IMR-90 (cell line): ENCODE measurements around the gene KCNIP1. TPM values are rescaled to one million over a fixed set of nuclear protein-coding genes. Genes with fewer than 3 reads are reported as not detected.

ENCODE experiments used
- ATAC-seq: fragments of 200-7000 bp; cut with Tn5 transposase; 2 replicates; pipeline ENCODE4 v1.9.1; 2020; ENCODE audit warnings: low read depth, mild to moderate bottlenecking, moderate library complexity
- BruUV-seq: library from RNA; stranded (reverse); fragments of 400-500 nt; replicated peaks from 2 replicates; lab custom pipeline; 2021; lab: Mats Ljungman, UMichigan
- CTCF ChIA-PET: fragments of 300-600 bp; formaldehyde crosslinking; extraction: SDS; loops from one replicate; lab custom pipeline; 2021; ENCODE audit warnings: antibody characterized with exemption; lab: Yijun Ruan, JAX
- POLR2A ChIA-PET: fragments of 300-600 bp; sonication (Branson Sonifier 250); formaldehyde crosslinking; loops from one replicate; lab custom pipeline; 2022; ENCODE audit warnings: antibody characterized with exemption; ENCODE audit not compliant: unreplicated experiment; lab: Charles Lee
- DNase-seq: peaks from one replicate; pipeline ENCODE4 v3.0.0; 2013
- H2AFZ ChIP-seq: replicated peaks from 2 replicates; pipeline ENCODE3; 2013; ENCODE audit warnings: low read length, mild to moderate bottlenecking; ENCODE audit not compliant: poor library complexity
- H2AK5ac ChIP-seq: 2 replicates; pipeline ENCODE4 v1.6.1; 2013; ENCODE audit warnings: low read depth, low read length, inconsistent platforms
- H2AK9ac ChIP-seq: replicated peaks from 2 replicates; pipeline ENCODE3; 2013; ENCODE audit warnings: mild to moderate bottlenecking, low read depth, low read length, moderate library complexity; ENCODE audit not compliant: poor library complexity
- H2BK120ac ChIP-seq: 2 replicates; pipeline ENCODE4 v1.6.1; 2013; ENCODE audit warnings: low read depth, low read length, inconsistent platforms
- H2BK15ac ChIP-seq: 3 replicates; pipeline ENCODE4 v1.6.1; 2013; ENCODE audit warnings: low read depth, low read length, inconsistent platforms
- H2BK20ac ChIP-seq: 2 replicates; pipeline ENCODE4 v1.6.1; 2013; ENCODE audit warnings: low read depth, mild to moderate bottlenecking, inconsistent platforms, low read length, moderate library complexity
- H2BK5ac ChIP-seq: 2 replicates; pipeline ENCODE4 v1.6.1; 2013; ENCODE audit warnings: mild to moderate bottlenecking, low read depth, low read length, inconsistent platforms; ENCODE audit not compliant: poor library complexity, severe bottlenecking
- H3K14ac ChIP-seq: replicated peaks from 2 replicates; pipeline ENCODE4 v1.6.1; 2013; ENCODE audit warnings: low read depth, low read length, inconsistent platforms
- H3K18ac ChIP-seq: 2 replicates; pipeline ENCODE4 v1.6.1; 2013; ENCODE audit warnings: low read depth, low read length, control low read depth
- H3K23ac ChIP-seq: 2 replicates; pipeline ENCODE4 v1.6.1; 2013; ENCODE audit warnings: low read depth, low read length, inconsistent platforms
- H3K27ac ChIP-seq: 2 replicates; pipeline ENCODE4 v1.5.1; 2013; ENCODE audit warnings: mild to moderate bottlenecking, control low read depth, low read length; ENCODE audit not compliant: insufficient read depth
- H3K27me3 ChIP-seq: 2 replicates; pipeline ENCODE4 v1.6.1; 2013; ENCODE audit warnings: low read length; ENCODE audit not compliant: control insufficient read depth, insufficient read depth
- H3K36me3 ChIP-seq: 2 replicates; pipeline ENCODE4 v1.6.1; 2013; ENCODE audit warnings: low read length, mixed read lengths; ENCODE audit not compliant: control insufficient read depth, insufficient read depth
- H3K4ac ChIP-seq: 2 replicates; pipeline ENCODE4 v1.6.1; 2013; ENCODE audit warnings: low read depth, low read length, inconsistent platforms
- H3K4me1 ChIP-seq: 2 replicates; pipeline ENCODE4 v1.6.1; 2013; ENCODE audit warnings: low read length, mixed read lengths; ENCODE audit not compliant: control insufficient read depth, insufficient read depth
- H3K4me2 ChIP-seq: 2 replicates; pipeline ENCODE4 v1.6.1; 2013; ENCODE audit warnings: low read depth, mild to moderate bottlenecking, control low read depth, low read length, moderate library complexity
- H3K4me3 ChIP-seq: 2 replicates; pipeline ENCODE4 v1.5.1; 2013; ENCODE audit warnings: low read depth, mild to moderate bottlenecking, control low read depth, low read length, moderate library complexity; ENCODE audit not compliant: insufficient read depth
- H3K56ac ChIP-seq: 2 replicates; pipeline ENCODE4 v1.6.1; 2013; ENCODE audit warnings: low read length, inconsistent platforms; ENCODE audit not compliant: insufficient read depth; ENCODE audit errors: extremely low read depth
- H3K79me1 ChIP-seq, 2 experiments: 2 replicates each; pipeline ENCODE4 v1.6.1; 2013; ENCODE audit warnings: low read length in 2 of 2, inconsistent platforms in 1 of 2, low read depth in 1 of 2
- H3K9ac ChIP-seq: 2 replicates; pipeline ENCODE4 v1.6.1; 2013; ENCODE audit warnings: low read depth, low read length, control low read depth
- H3K9me1 ChIP-seq: 2 replicates; pipeline ENCODE4 v1.6.1; 2013; ENCODE audit warnings: low read length, inconsistent platforms; ENCODE audit not compliant: insufficient read depth
- H3K9me3 ChIP-seq: 2 replicates; pipeline ENCODE4 v1.6.1; 2013; ENCODE audit warnings: low read length; ENCODE audit not compliant: control insufficient read depth, insufficient read depth
- H4K20me1 ChIP-seq: 2 replicates; pipeline ENCODE4 v1.6.1; 2013; ENCODE audit warnings: low read length, inconsistent platforms; ENCODE audit not compliant: insufficient read depth
- H4K5ac ChIP-seq: 2 replicates; pipeline ENCODE4 v1.6.1; 2013; ENCODE audit warnings: mild to moderate bottlenecking, low read depth, low read length, control low read depth
- H4K8ac ChIP-seq, 2 experiments: 2 replicates each; pipeline ENCODE4 v1.6.1; 2013; ENCODE audit warnings: low read depth in 2 of 2, low read length in 2 of 2, control low read depth in 1 of 2, inconsistent platforms in 1 of 2
- H4K91ac ChIP-seq: 2 replicates; pipeline ENCODE4 v1.6.1; 2013; ENCODE audit warnings: low read depth, low read length, inconsistent platforms; ENCODE audit not compliant: insufficient read depth
- CEBPB ChIP-seq: IDR thresholded peaks from 2 replicates; pipeline ENCODE4 v1.6.1; 2012; ENCODE audit warnings: low read depth, low read length, improper control_type of control experiment
- CHD1 ChIP-seq: IDR thresholded peaks from 2 replicates; pipeline ENCODE4 v1.6.1; 2012; ENCODE audit warnings: low read depth, low read length, improper control_type of control experiment
- CTCF ChIP-seq: conservative IDR thresholded peaks from 2 replicates; pipeline ENCODE4 v1.5.1; 2012; ENCODE audit warnings: mild to moderate bottlenecking, low read depth, low read length, improper control_type of control experiment
- ELK1 ChIP-seq: fragments of 150-350 bp; IDR thresholded peaks from 2 replicates; pipeline ENCODE4 v1.6.1; 2016; ENCODE audit warnings: low read depth, mild to moderate bottlenecking, low read length, moderate library complexity, borderline replicate concordance
- FOS ChIP-seq: fragments of 150-350 bp; IDR thresholded peaks from 2 replicates; pipeline ENCODE4 v1.6.1; 2016; ENCODE audit warnings: low read depth, low read length
- MAZ ChIP-seq: IDR thresholded peaks from 2 replicates; pipeline ENCODE4 v1.6.1; 2012; ENCODE audit warnings: low read depth, mild to moderate bottlenecking, low read length, improper control_type of control experiment, moderate library complexity, borderline replicate concordance
- MXI1 ChIP-seq: IDR thresholded peaks from 2 replicates; pipeline ENCODE4 v1.6.1; 2012; ENCODE audit warnings: low read depth, mild to moderate bottlenecking, low read length, moderate library complexity, borderline replicate concordance
- NFE2L2 ChIP-seq: fragments of 150-350 bp; IDR thresholded peaks from 2 replicates; pipeline ENCODE4 v1.6.1; 2016; ENCODE audit warnings: low read depth, mild to moderate bottlenecking, low read length
- RAD21 ChIP-seq: IDR thresholded peaks from 2 replicates; pipeline ENCODE4 v1.6.1; 2012; ENCODE audit warnings: low read length, improper control_type of control experiment
- RFX5 ChIP-seq: IDR thresholded peaks from 2 replicates; pipeline ENCODE4 v1.8.0; 2012; ENCODE audit warnings: low read depth, mild to moderate bottlenecking, low read length, moderate library complexity
- SMC3 ChIP-seq: fragments of 150-350 bp; IDR thresholded peaks from 2 replicates; pipeline ENCODE4 v1.6.1; 2016; ENCODE audit warnings: low read depth, mild to moderate bottlenecking, antibody characterized with exemption, low read length, moderate library complexity
- USF2 ChIP-seq: fragments of 150-350 bp; IDR thresholded peaks from 2 replicates; pipeline ENCODE4 v1.6.1; 2017; ENCODE audit warnings: mild to moderate bottlenecking, antibody characterized with exemption, low read length, low read depth
- WGBS, 2 experiments: methylation state at CpG; one replicate each; pipeline versions ENCODE4 v1.1.5 to v1.1.7; 2013; ENCODE audit warnings: missing lambda C conversion rate in 2 of 2; ENCODE audit not compliant: insufficient read length in 1 of 2; ENCODE audit errors: extremely low coverage in 2 of 2; 5-methylcytosine and 5-hydroxymethylcytosine counted together
- dilution Hi-C: fragments of 300-500 bp; cut with HindIII; formaldehyde crosslinking; loops from one replicate; pipeline ENCODE4 v1.14.3; 2018; ENCODE audit warnings: low sequenced_read_pairs; ENCODE audit not compliant: unreplicated experiment
- in situ Hi-C: fragments of 300-500 bp; cut with MboI; formaldehyde crosslinking; loops from 3 replicates; pipeline ENCODE4 v1.14.3; 2019; ENCODE audit warnings: low sequenced_read_pairs, inconsistent platforms, mixed read lengths
- intact Hi-C: fragments of 100-400 bp; cut with micrococcal nuclease; formaldehyde crosslinking; loops from 2 replicates; pipeline ENCODE4 v1.10.0; 2022
- polyA plus RNA-seq, 3 experiments: library from polyadenylated mRNA; depleted of rRNA; stranded (reverse); fragments of >200 nt; gene quantifications; 2 replicates each; pipeline ENCODE4 v1.2.3, GENCODE V29; 2012; ENCODE audit warnings: low replicate concordance in 1 of 3
- total RNA-seq: library from RNA; depleted of rRNA; stranded (reverse); fragments of >200 nt; gene quantifications from 2 replicates; pipeline ENCODE4 v1.2.3, GENCODE V29; 2012

The KCNIP1 gene
- total and polyA plus RNA-seq, 2 of the 4 experiments (the other 2 are of a cell fraction): not detected

- Histone ChIP-seq H3K36me3 (no peaks in the 10 kb centered on the region), H4K20me1 (no peaks in the 10 kb centered on the region), H4K5ac (no peak overlapping the region), H2AK9ac (no peak overlapping the region), H3K27ac (no peak overlapping the region), H3K27me3 (peaks cover 5% of the 10 kb centered on the region), H4K91ac (no peak overlapping the region), H2AFZ (no peak overlapping the region), H3K14ac (no peak overlapping the region), H3K56ac (no peak overlapping the region), H2AK5ac (no peak overlapping the region), H3K4ac (no peak overlapping the region), H4K8ac (no peak overlapping the region), H3K23ac (no peak overlapping the region), H3K18ac (no peak overlapping the region), H2BK20ac (no peak overlapping the region), H2BK5ac (no peak overlapping the region), H2BK120ac (no peak overlapping the region), H3K4me3 (no peak overlapping the region), H2BK15ac (no peak overlapping the region), H3K9me3 (no peaks in the 10 kb centered on the region), H3K4me1 (no peaks in the 10 kb centered on the region), H3K9ac (no peak overlapping the region), H3K9me1 (no peaks in the 10 kb centered on the region), H3K4me2 (no peak overlapping the region), H3K79me1 (no peaks in the 10 kb centered on the region)
- no TSS peak for BruUV-seq
- CTCF ChIA-PET: interaction anchor here (1.4 kb wide), 1 partner anchor 192 kb away, joined by 5 read pairs; no protein-coding TSS in a partner anchor
- WGBS, 2 experiments: 100% methylated on average over 1 of the region's 13 CpGs; no CpG with 5 or more reads in 1 of the 2 experiments
- intact Hi-C loops: loop anchor here (10.0 kb wide), 1 partner anchor 362 kb away; no protein-coding TSS in a partner anchor
- dilution Hi-C loops: no loop called here
- no peak for ATAC-seq
- POLR2A ChIA-PET: no interaction called here
- no peak for DNase-seq
- in situ Hi-C loops: no loop called here
- no peak for TF ChIP-seq CHD1
- TF ChIP-seq ELK1: no peak
- no peak for TF ChIP-seq NFE2L2
- TF ChIP-seq MAZ: no peak
- no peak for TF ChIP-seq RFX5
- no peak for TF ChIP-seq USF2
- TF ChIP-seq MXI1: no peak
- no peak for TF ChIP-seq FOS
- TF ChIP-seq SMC3: no peak
- TF ChIP-seq CEBPB: no peak
- no peak for TF ChIP-seq RAD21
- no peak for TF ChIP-seq CTCF
These were observed 122.8 kb downstream of the KCNIP1 start for GRCh38 chr5:170626507-170627150.
